OCI-LY3 (cell line): Measurements from ENCODE around the gene RNU7-1.

Source experiments
- CTCF ChIP-seq: fragments of 200-600, 300-600 bp; sonication (generic); IDR thresholded peaks from 2 replicates; pipeline ENCODE4 v1.5.1; 2014; ENCODE audit warnings: antibody characterized with exemption, low read length, low read depth
- EZH2phosphoT487 ChIP-seq: fragments of 200-600 bp; shearing (Covaris generic); IDR thresholded peaks from 2 replicates; pipeline ENCODE4 v1.6.1; 2018; ENCODE audit warnings: antibody characterized with exemption, mixed run types, low read depth

GRCh38 chr12:6899427-6899826 lies 44.2 kb upstream of the RNU7-1 start:
- TF ChIP-seq EZH2phosphoT487 (no peak), CTCF (no peak)
